Measurements from ENCODE around the gene GJB4. TPM values are rescaled to one million over a fixed set of nuclear protein-coding genes. Genes with fewer than 3 reads are reported as not detected.

GJB4 gene
- total and polyA plus RNA-seq, 4 donors, result 0.06 to 0.29 (median 0.12) TPM; not detected in 1

DNA sequence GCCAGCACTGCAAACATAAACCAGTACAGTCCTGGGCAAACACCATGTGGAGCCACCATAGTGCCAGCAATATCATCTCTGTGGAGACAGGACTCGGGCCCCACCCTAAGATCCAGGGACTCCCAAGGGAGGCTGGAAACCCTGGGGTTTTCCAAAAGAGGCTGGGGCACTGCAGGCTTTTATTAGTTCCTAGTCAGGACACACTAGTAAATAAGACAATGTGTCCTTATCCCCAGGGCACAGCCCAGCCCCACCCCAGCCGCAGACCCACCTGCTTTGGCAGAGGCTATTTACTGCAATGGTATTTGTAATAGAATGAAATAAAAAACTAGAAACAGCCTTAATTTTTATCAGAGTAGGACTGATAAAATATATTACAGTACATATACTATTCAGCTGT lies 21.0 kb downstream of the GJB4 start:
- Histone ChIP-seq H3K27ac (ENCODE audit: low read depth in 1 of 2, low read length in 1 of 2) (no peak overlapping the region), H3K4me3 (no peak overlapping the region), H3K36me3 (ENCODE audit: control insufficient read depth in 4 of 4, insufficient read depth in 4 of 4, low read length in 4 of 4) (no peaks in the 10 kb centered on the region), H3K9ac (ENCODE audit: insufficient read depth in 1 of 2, low read length in 2 of 2) (no peak overlapping the region), H3K27me3 (ENCODE audit: control insufficient read depth in 3 of 3, insufficient read depth in 3 of 3, low read length in 2 of 3) (peaks cover 0 to 39% (median 33%) of the 10 kb centered on the region in 3 donors), H3K4me1 (ENCODE audit: control insufficient read depth in 5 of 5, insufficient read depth in 5 of 5, low read length in 5 of 5) (peaks cover 0 to 8% (median 0%) of the 10 kb centered on the region in 5 donors), H3K9me3 (ENCODE audit: control insufficient read depth in 4 of 4, insufficient read depth in 3 of 4, low read length in 3 of 4) (no peaks in the 10 kb centered on the region)
- WGBS, 2 donors, result 92 to 93% methylated on average over 2 of the region's 2 CpGs
- DNase-seq, result no peak
- no peak for ATAC-seq (ENCODE audit: insufficient read depth, low FRiP score)
- TF ChIP-seq, protein P1, sequence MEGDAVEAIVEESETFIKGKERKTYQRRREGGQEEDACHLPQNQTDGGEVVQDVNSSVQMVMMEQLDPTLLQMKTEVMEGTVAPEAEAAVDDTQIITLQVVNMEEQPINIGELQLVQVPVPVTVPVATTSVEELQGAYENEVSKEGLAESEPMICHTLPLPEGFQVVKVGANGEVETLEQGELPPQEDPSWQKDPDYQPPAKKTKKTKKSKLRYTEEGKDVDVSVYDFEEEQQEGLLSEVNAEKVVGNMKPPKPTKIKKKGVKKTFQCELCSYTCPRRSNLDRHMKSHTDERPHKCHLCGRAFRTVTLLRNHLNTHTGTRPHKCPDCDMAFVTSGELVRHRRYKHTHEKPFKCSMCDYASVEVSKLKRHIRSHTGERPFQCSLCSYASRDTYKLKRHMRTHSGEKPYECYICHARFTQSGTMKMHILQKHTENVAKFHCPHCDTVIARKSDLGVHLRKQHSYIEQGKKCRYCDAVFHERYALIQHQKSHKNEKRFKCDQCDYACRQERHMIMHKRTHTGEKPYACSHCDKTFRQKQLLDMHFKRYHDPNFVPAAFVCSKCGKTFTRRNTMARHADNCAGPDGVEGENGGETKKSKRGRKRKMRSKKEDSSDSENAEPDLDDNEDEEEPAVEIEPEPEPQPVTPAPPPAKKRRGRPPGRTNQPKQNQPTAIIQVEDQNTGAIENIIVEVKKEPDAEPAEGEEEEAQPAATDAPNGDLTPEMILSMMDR (IDR thresholded peaks at IDR 0.05; ENCODE audit: control extremely low read depth, extremely low read depth), result no peak

DNA sequence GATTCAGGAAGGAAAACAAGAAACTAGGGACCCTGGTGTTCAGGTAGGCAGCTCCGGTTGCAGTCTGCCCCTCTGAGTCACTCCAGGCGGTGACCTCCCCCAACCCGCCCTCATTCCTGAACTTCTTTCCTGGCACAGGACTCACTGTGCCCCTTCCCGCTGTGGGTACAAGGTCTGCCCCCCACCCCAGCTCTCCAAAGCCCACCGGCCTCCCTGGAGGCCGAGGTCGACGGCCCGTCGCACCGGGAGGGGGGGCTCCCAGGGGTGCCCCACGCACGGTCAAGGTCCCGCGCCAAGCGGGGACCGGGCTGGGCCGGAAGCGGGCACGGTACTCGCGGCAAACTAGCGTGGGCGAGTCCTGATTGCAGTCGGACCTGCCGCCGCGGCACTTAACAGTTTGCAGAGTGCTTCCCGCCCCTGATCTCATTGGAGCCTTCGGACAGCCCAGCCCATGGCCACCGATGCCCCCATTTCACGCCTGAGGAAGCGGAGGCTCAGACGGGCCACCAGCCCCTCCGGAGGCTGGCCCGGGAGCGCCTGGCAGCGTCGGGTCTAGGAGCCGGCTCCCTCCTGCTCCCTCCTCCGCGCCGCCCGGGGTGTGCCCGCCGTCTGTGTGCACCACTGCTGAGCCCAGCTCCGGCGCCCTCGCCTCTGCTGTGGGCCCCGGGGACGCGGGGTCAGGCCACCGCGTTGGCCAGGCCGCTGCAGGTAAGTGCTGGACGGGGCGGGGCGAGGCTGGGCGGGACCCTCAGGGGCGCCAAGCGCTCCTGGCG lies 21.7 kb downstream of the GJB4 start, which contains the start of gene GJB3:
Gene GJB3 (plus strand): TSS at position 144 of the 773 bp plus-strand sequence. CDS start 3,549 bp downstream, outside the sequence.
- Histone ChIP-seq H3K27ac (ENCODE audit: low read depth in 1 of 2, low read length in 1 of 2) (no peak within 1 kb of the TSS), H3K9me3 (ENCODE audit: control insufficient read depth in 4 of 4, insufficient read depth in 3 of 4, low read length in 3 of 4) (no peaks in the 10 kb centered on the region), H3K4me3 (no peak within 1 kb of the TSS), H3K4me1 (ENCODE audit: control insufficient read depth in 5 of 5, insufficient read depth in 5 of 5, low read length in 5 of 5) (peaks cover 0 to 8% (median 0%) of the 10 kb centered on the region in 5 donors), H3K36me3 (ENCODE audit: control insufficient read depth in 4 of 4, insufficient read depth in 4 of 4, low read length in 4 of 4) (no peaks in the 10 kb centered on the region), H3K9ac (ENCODE audit: insufficient read depth in 1 of 2, low read length in 2 of 2) (no peak within 1 kb of the TSS), H3K27me3 (ENCODE audit: control insufficient read depth in 3 of 3, insufficient read depth in 3 of 3, low read length in 2 of 3) (peaks cover 0 to 39% (median 33%) of the 10 kb centered on the region in 3 donors)
- WGBS, 2 donors, result 3 to 6% methylated on average over 48 to 62 of the region's 62 CpGs
- TF ChIP-seq, protein P1 (IDR thresholded peaks at IDR 0.05; ENCODE audit: control extremely low read depth, extremely low read depth), result no peak
- ATAC-seq (ENCODE audit: insufficient read depth, low FRiP score) (peak; percentile 37), DNase-seq (peak in 1 of 3 donors; percentile 6)

DNA sequence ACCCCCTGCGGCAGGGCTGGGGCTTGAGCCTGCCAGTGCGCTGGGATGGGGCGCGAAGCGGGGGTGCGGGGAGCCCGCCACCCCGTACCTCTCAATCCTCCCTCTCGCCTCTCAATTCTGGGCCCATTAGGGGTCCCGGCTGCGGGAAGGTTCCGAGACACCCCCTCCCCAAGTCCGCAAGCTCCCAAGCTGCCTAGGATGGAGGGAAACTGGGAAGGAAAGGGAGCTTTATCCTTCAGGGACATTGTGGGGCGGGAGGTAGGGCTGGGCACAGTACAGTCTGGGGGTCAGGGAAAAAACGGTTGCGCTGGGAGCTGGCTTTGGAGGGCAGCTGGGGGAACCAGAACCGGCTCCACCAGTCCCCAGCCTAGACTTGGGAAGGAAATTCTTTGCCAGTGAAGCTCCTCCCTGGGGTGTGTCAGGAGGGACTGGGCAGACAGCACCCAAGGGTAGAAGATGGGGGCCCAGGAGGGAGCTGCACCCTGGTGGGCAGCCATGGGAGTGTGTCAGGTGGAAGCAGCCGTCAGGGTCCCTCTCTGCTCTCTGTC lies 22.4 kb downstream of the GJB4 start:
- no peaks in the 10 kb centered on the region for H3K9me3 ChIP-seq (ENCODE audit: control insufficient read depth in 4 of 4, insufficient read depth in 3 of 4, low read length in 3 of 4)
- H3K4me1 ChIP-seq (ENCODE audit: control insufficient read depth in 5 of 5, insufficient read depth in 5 of 5, low read length in 5 of 5), result peaks cover 0 to 8% (median 0%) of the 10 kb centered on the region in 5 donors
- no peaks in the 10 kb centered on the region for H3K36me3 ChIP-seq (ENCODE audit: control insufficient read depth in 4 of 4, insufficient read depth in 4 of 4, low read length in 4 of 4)
- H3K4me3 ChIP-seq, result no peak overlapping the region
- 8 to 15% methylated on average over 18 of the region's 18 CpGs for WGBS, 2 donors
- no peak overlapping the region for H3K27ac ChIP-seq (ENCODE audit: low read depth in 1 of 2, low read length in 1 of 2)
- TF ChIP-seq, protein P1 (IDR thresholded peaks at IDR 0.05; ENCODE audit: control extremely low read depth, extremely low read depth), result no peak
- H3K9ac ChIP-seq (ENCODE audit: insufficient read depth in 1 of 2, low read length in 2 of 2), result no peak overlapping the region
- DNase-seq, result peak; percentile 9 to 26 (median 23)
- H3K27me3 ChIP-seq (ENCODE audit: control insufficient read depth in 3 of 3, insufficient read depth in 3 of 3, low read length in 2 of 3), result peaks cover 0 to 39% (median 33%) of the 10 kb centered on the region in 3 donors
- no peak for ATAC-seq (ENCODE audit: insufficient read depth, low FRiP score)
